Mesendoderm (in vitro differentiated cells): ENCODE results near the gene TP53.
"Not testable (repeated sequence)": the region's sequence is repeated elsewhere in the genome, so short reads cannot be mapped to it uniquely, and the experiment has no call there.

Experiments used
- DNase-seq: peaks from one replicate; pipeline ENCODE4 v3.0.0; 2013
- H2AK5ac ChIP-seq: 2 replicates; pipeline ENCODE4 v1.6.1; 2013; ENCODE audit warnings: low read length, inconsistent platforms
- H2BK120ac ChIP-seq: 2 replicates; pipeline ENCODE4 v1.6.1; 2013; ENCODE audit warnings: low read depth, mild to moderate bottlenecking, low read length, moderate library complexity, mixed read lengths
- H2BK15ac ChIP-seq: replicated peaks from 2 replicates; pipeline ENCODE4 v1.6.1; 2013; ENCODE audit warnings: low read depth, mild to moderate bottlenecking, moderate library complexity
- H2BK5ac ChIP-seq: 2 replicates; pipeline ENCODE4 v1.6.1; 2013; ENCODE audit warnings: low read length, inconsistent platforms
- H3K18ac ChIP-seq: 2 replicates; pipeline ENCODE4 v1.6.1; 2013; ENCODE audit warnings: mild to moderate bottlenecking, low read length, mixed read lengths
- H3K23ac ChIP-seq: one replicate; pipeline ENCODE4 v1.6.1; 2013; ENCODE audit warnings: low read length
- H3K27ac ChIP-seq: 2 replicates; pipeline ENCODE4 v1.5.1; 2013; ENCODE audit warnings: low read depth, mild to moderate bottlenecking, inconsistent platforms, low read length, moderate library complexity
- H3K27me3 ChIP-seq: 2 replicates; pipeline ENCODE4 v1.6.1; 2013; ENCODE audit warnings: low read length, control low read depth, mild to moderate bottlenecking, inconsistent platforms; ENCODE audit not compliant: insufficient read depth, poor library complexity
- H3K36me3 ChIP-seq: 2 replicates; pipeline ENCODE4 v1.6.1; 2013; ENCODE audit warnings: low read length, inconsistent platforms; ENCODE audit not compliant: control insufficient read depth, insufficient read depth
- H3K4ac ChIP-seq: one replicate; pipeline ENCODE4 v1.6.1; 2013; ENCODE audit warnings: low read depth, mild to moderate bottlenecking, low read length, moderate library complexity
- H3K4me1 ChIP-seq: 2 replicates; pipeline ENCODE4 v1.6.1; 2013; ENCODE audit warnings: low read depth, low read length, inconsistent platforms; ENCODE audit not compliant: control insufficient read depth
- H3K4me2 ChIP-seq: 2 replicates; pipeline ENCODE4 v1.6.1; 2013; ENCODE audit warnings: low read length
- H3K4me3 ChIP-seq: 2 replicates; pipeline ENCODE4 v1.5.1; 2013; ENCODE audit warnings: mild to moderate bottlenecking, low read length
- H3K56ac ChIP-seq: one replicate; pipeline ENCODE4 v1.6.1; 2013; ENCODE audit warnings: low read length
- H3K79me1 ChIP-seq: 2 replicates; pipeline ENCODE4 v1.6.1; 2013; ENCODE audit warnings: low read length, inconsistent platforms
- H3K79me2 ChIP-seq: 2 replicates; pipeline ENCODE4 v1.6.1; 2013; ENCODE audit warnings: mild to moderate bottlenecking, low read length; ENCODE audit not compliant: control insufficient read depth, insufficient read depth
- H3K9ac ChIP-seq: 2 replicates; pipeline ENCODE4 v1.6.1; 2013; ENCODE audit warnings: low read length, inconsistent platforms
- H4K5ac ChIP-seq: one replicate; pipeline ENCODE4 v1.6.1; 2013; ENCODE audit warnings: low read length
- H4K8ac ChIP-seq: one replicate; pipeline ENCODE4 v1.6.1; 2013; ENCODE audit warnings: low read depth, mild to moderate bottlenecking, control low read depth, low read length, moderate library complexity
- WGBS: extraction: QIAGEN DNeasy Blood & Tissue Kit; methylation state at CpG from one replicate; pipeline ENCODE4 v1.1.7; 2013; ENCODE audit warnings: low lambda C conversion rate, missing lambda C conversion rate; ENCODE audit not compliant: insufficient coverage; ENCODE audit errors: extremely low coverage; 5-methylcytosine and 5-hydroxymethylcytosine counted together

TP53 gene

GRCh38 chr17:7627250-7628121 lies 59.8 kb downstream of the TP53 start, which contains the start of gene SAT2:
TSS of gene SAT2 (minus strand) at chr17:7627821. CDS start at chr17:7627635, 186 bp downstream.
- no peak within 1 kb of the TSS for H2BK120ac ChIP-seq
- H3K4ac ChIP-seq = peak within 1 kb of the TSS; percentile 83
- H3K27me3 ChIP-seq = no peaks in the 10 kb centered on the region
- H2BK5ac ChIP-seq = peak within 1 kb of the TSS; percentile 4
- H3K18ac ChIP-seq = peak within 1 kb of the TSS; percentile 53
- H3K79me2 ChIP-seq = no peaks in the 10 kb centered on the region
- peak within 1 kb of the TSS; percentile 52 for H3K4me3 ChIP-seq
- peak; percentile 95 for DNase-seq
- H3K9ac ChIP-seq = peak within 1 kb of the TSS; percentile 80
- no peaks in the 10 kb centered on the region for H3K36me3 ChIP-seq
- peaks cover 4% of the 10 kb centered on the region for H3K4me1 ChIP-seq
- H2BK15ac ChIP-seq = no peak within 1 kb of the TSS
- peak within 1 kb of the TSS; percentile 49 for H3K4me2 ChIP-seq
- no peak within 1 kb of the TSS for H4K8ac ChIP-seq
- peak within 1 kb of the TSS; percentile 66 for H3K23ac ChIP-seq
- peaks cover 3% of the 10 kb centered on the region for H3K79me1 ChIP-seq
- H2AK5ac ChIP-seq = no peak within 1 kb of the TSS
- no peak within 1 kb of the TSS for H4K5ac ChIP-seq
- WGBS = no CpG with 5 or more reads among the region's 54 CpGs
- H3K27ac ChIP-seq = peak within 1 kb of the TSS; percentile 46
- H3K56ac ChIP-seq = peak within 1 kb of the TSS; percentile 86

GRCh38 chr17:7626956-7627249 lies 60.4 kb downstream of the TP53 start:
- H3K56ac ChIP-seq = peak overlapping the region; percentile 86
- H3K27ac ChIP-seq = no peak overlapping the region
- no peak overlapping the region for H2BK5ac ChIP-seq
- no peak overlapping the region for H2BK120ac ChIP-seq
- no peak overlapping the region for H4K5ac ChIP-seq
- H2BK15ac ChIP-seq = no peak overlapping the region
- peak overlapping the region; percentile 45 for H3K4me2 ChIP-seq
- H3K79me1 ChIP-seq = peaks cover 3% of the 10 kb centered on the region
- H3K4me3 ChIP-seq = peak overlapping the region; percentile 52
- H3K4ac ChIP-seq = peak overlapping the region; percentile 83
- no peaks in the 10 kb centered on the region for H3K36me3 ChIP-seq
- no peaks in the 10 kb centered on the region for H3K27me3 ChIP-seq
- H3K9ac ChIP-seq = peak overlapping the region; percentile 80
- H2AK5ac ChIP-seq = no peak overlapping the region
- H3K23ac ChIP-seq = no peak overlapping the region
- no peak overlapping the region for H4K8ac ChIP-seq
- WGBS = no CpG with 5 or more reads among the region's 6 CpGs
- H3K4me1 ChIP-seq = peaks cover 4% of the 10 kb centered on the region
- peak overlapping the region; percentile 53 for H3K18ac ChIP-seq
- no peak for DNase-seq
- H3K79me2 ChIP-seq = no peaks in the 10 kb centered on the region

GRCh38 chr17:7626307-7626706 lies 61.0 kb downstream of the TP53 start:
- H3K79me1 ChIP-seq = peaks cover 3% of the 10 kb centered on the region
- no peak overlapping the region for H3K27ac ChIP-seq
- no peak overlapping the region for H2BK15ac ChIP-seq
- H3K79me2 ChIP-seq = no peaks in the 10 kb centered on the region
- H3K56ac ChIP-seq = peak overlapping the region; percentile 15
- peak overlapping the region; percentile 32 for H3K9ac ChIP-seq
- no peak overlapping the region for H2AK5ac ChIP-seq
- peaks cover 4% of the 10 kb centered on the region for H3K4me1 ChIP-seq
- H2BK120ac ChIP-seq = no peak overlapping the region
- no peak overlapping the region for H3K4me2 ChIP-seq
- H4K8ac ChIP-seq = no peak overlapping the region
- no CpG with 5 or more reads among the region's 7 CpGs for WGBS
- DNase-seq = no peak
- H3K4ac ChIP-seq = no peak overlapping the region
- H3K27me3 ChIP-seq = no peaks in the 10 kb centered on the region
- no peaks in the 10 kb centered on the region for H3K36me3 ChIP-seq
- H3K18ac ChIP-seq = no peak overlapping the region
- H3K23ac ChIP-seq = no peak overlapping the region
- no peak overlapping the region for H3K4me3 ChIP-seq
- H4K5ac ChIP-seq = no peak overlapping the region
- no peak overlapping the region for H2BK5ac ChIP-seq

- not testable (repeated sequence) for H4K8ac ChIP-seq, H2BK15ac ChIP-seq, H3K9ac ChIP-seq, H2BK120ac ChIP-seq, H3K18ac ChIP-seq, H3K23ac ChIP-seq, H3K4me3 ChIP-seq, H3K56ac ChIP-seq, H3K4me1 ChIP-seq, H3K4me2 ChIP-seq, H3K79me1 ChIP-seq, H3K79me2 ChIP-seq, DNase-seq, H3K4ac ChIP-seq, H2BK5ac ChIP-seq, H2AK5ac ChIP-seq, H3K27ac ChIP-seq, H4K5ac ChIP-seq, H3K27me3 ChIP-seq, H3K36me3 ChIP-seq
- no CpG with 5 or more reads among the region's 16 CpGs for WGBS
Observed at GRCh38 chr17:7625749-7626148, 61.5 kb downstream of the TP53 start.

GRCh38 chr17:7623661-7624060 lies 63.6 kb downstream of the TP53 start:
- no peak overlapping the region for H2AK5ac ChIP-seq
- H4K8ac ChIP-seq = no peak overlapping the region
- H2BK5ac ChIP-seq = no peak overlapping the region
- H3K23ac ChIP-seq = no peak overlapping the region
- H2BK120ac ChIP-seq = no peak overlapping the region
- no peak overlapping the region for H2BK15ac ChIP-seq
- WGBS = no CpG with 5 or more reads among the region's 5 CpGs
- H3K4me1 ChIP-seq = peaks cover 4% of the 10 kb centered on the region
- no peak overlapping the region for H3K18ac ChIP-seq
- H3K56ac ChIP-seq = no peak overlapping the region
- no peak overlapping the region for H3K27ac ChIP-seq
- no peaks in the 10 kb centered on the region for H3K36me3 ChIP-seq
- DNase-seq = no peak
- H3K79me1 ChIP-seq = peaks cover 3% of the 10 kb centered on the region
- no peak overlapping the region for H3K4me2 ChIP-seq
- H4K5ac ChIP-seq = no peak overlapping the region
- H3K27me3 ChIP-seq = no peaks in the 10 kb centered on the region
- H3K4me3 ChIP-seq = no peak overlapping the region
- no peak overlapping the region for H3K4ac ChIP-seq
- no peaks in the 10 kb centered on the region for H3K79me2 ChIP-seq
- H3K9ac ChIP-seq = no peak overlapping the region
